GM19397 (cell line): ENCODE measurements around the gene OR8G1.
"Not testable (repeated sequence)": the region's sequence is repeated elsewhere in the genome, so short reads cannot be mapped to it uniquely, and the experiment has no call there.

ENCODE experiments used
- ATAC-seq: cut with Tn5 transposase; IDR thresholded peaks from one replicate; pipeline ENCODE4 v1.9.1; 2021; ENCODE audit warnings: mild to moderate bottlenecking, moderate library complexity; ENCODE audit not compliant: unreplicated experiment

OR8G1 gene

DNA sequence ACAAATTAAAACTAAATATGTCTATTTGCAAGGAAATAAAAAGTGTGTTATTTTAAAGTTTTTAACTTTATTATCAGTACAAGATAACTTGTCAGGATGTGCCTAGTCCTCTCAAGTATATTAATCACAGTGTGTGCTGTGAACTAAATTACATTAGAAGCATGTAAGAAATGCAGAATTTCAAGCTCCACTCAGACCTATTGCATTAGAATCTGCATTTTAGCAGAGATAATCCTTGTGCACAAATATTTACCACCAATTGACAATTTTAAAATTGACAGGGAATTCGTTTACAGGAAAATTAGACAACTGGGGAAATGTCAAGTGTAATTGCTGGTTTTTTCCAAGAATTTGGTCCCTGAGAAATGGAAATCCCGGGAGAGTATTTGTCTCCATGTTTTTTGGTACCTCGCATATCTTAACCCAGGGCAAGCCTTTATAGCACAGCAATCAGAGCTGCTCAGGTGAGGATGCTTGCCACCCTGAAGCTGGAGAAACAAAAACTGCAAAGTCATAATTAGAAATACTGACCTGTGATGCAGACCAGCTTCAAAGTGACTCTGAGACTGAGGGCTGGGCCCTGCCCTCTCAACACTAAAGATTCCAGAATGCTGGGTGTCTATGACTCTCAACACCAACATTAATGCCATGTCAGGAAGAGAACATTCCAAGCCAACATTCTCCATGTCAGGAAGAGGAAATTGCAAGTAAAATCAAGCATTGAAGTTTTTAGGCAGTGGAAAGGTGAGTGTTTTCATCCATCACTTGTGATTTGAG is at the start of gene OR8G1:
OR8G1 (plus strand) TSS at position 475 of the 777 bp plus-strand sequence. CDS start 8,581 bp downstream, outside the sequence.
- no peak for ATAC-seq

DNA sequence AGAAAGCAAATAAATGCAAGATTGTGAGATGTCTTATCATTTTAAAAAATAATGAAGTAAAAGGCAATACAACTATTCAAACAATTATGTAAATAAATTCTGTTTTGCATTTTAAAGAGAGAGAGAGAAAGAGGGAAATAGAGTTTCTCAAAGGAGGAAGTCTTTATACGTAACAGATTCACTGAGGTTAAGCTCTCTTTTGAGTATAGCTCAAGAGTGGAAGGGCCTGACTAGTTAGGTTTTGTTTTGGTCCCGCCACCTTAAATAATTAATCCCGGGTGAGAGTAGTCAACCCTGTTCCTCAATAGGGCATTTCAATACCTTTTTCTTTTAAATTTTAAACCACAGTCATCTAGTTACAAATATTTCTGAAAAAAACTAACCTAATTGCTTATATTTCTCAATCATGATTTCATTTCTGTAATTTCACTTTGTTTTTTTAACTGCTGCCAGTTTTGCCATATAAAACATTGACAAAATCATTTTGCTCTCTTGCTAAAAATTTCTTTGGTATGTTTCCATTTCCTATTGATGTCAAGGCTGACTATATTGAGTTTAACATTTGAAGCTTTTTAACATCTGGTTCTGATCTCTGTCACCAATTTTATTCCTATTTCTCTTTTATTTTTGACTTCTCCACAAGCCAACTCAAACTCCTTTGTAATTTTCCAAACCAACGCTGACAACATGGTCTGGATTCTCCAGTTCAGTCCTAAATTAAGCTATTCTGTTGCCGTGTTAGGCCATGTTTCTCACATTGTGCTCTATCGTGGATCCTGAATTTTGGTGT is 47.5 kb upstream of the OR8G1 start:
- no peak for ATAC-seq

- ATAC-seq = no peak
Observed at GRCh38 chr11:124194293-124195188, 46.4 kb upstream of the OR8G1 start.

- no peak for ATAC-seq
Observed at GRCh38 chr11:124195189-124195734, 45.6 kb upstream of the OR8G1 start.

DNA sequence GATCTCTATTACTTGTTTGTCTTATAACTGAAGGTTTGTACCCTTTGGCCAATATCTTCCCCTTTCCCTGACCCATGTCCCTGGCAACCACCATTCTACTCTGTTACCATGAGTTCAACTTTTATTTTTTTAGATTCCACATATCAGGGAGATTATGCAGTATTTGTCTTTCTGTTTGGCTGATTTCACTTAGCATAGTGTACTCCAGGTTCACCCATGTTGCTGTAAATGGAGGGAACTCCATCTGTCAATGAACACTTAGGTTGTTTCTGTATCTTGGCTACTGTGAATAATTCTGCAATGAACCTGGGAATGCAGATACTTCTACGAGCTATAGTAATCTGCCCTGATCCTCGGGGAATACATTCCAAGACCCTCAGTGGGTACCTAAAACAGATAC is 42.9 kb upstream of the OR8G1 start:
- ATAC-seq = no peak

DNA sequence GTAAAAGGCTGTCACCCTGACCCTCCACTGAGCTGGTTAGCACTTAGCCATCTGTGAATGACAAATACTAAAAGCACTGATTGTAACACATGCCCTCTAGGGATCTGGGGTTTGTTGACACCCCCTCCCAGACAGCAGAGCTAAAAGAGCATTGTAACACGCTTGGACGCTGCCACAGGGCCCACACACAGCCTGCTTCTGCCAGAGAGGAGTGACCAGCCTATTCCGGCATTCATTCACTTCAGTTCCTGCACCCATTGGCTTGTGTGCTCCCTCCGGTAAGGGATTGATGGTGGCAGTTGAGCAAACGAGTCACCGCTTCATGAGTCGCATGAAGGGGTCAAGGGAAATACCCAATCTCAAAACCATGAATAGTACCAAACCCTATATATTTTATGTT is 42.0 kb upstream of the OR8G1 start:
- ATAC-seq = no peak

DNA sequence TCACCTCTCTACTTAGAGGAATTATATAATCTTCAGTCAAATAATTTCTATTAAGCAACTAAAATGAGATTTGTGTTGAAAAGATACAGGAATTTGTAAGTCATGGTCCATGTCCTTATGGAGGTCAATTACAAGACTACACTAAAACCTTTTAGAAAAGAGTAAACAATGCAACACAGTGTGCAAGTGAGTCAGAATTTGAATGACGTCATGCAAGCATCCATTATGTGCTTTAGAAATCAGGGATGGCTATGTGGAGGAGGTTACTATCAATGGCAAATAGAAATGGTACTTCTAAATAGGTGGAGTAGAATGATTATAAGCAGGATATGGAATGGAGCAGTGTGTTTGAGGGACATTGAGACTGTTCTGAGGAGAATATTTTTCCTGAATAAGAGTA is 41.2 kb upstream of the OR8G1 start:
- ATAC-seq = no peak

DNA sequence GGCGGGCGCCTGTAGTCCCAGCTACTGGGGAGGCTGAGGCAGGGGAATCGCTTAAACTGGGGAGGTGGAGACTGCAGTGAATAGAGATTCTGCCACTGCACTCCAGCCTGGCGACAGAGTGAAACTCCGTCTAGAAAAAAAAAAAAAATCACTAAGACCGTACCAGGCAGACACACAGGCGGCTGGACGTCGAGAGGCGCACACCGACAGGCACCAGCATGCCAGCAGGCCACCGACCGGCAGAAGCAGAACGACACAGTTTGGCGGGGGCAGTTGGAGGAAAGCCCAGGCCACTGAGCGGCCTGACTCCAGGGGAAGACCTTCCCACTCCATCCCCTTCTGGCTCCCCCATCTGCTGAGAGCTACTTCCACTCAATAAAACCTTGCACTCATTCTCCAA is 40.2 kb upstream of the OR8G1 start:
- ATAC-seq = no peak

DNA sequence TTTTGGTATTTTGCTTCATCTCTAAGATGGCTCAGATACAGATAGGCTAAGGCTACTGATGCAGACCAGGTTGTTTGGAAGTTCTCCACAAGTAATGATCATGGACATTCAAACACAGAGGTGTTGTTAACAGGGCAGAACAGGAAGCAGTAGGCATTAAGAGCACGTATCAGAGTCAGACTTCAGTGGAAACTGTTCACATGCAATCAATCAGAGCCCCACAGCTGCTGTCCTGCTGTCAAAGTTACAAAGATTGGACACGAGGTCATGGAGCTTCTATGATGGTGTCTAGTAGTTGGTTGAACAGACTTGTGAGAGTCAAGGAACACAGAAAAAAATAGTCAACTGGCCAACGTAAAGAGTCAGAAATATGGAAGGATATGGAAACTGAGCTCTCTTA is 37.9 kb upstream of the OR8G1 start:
- ATAC-seq = no peak

DNA sequence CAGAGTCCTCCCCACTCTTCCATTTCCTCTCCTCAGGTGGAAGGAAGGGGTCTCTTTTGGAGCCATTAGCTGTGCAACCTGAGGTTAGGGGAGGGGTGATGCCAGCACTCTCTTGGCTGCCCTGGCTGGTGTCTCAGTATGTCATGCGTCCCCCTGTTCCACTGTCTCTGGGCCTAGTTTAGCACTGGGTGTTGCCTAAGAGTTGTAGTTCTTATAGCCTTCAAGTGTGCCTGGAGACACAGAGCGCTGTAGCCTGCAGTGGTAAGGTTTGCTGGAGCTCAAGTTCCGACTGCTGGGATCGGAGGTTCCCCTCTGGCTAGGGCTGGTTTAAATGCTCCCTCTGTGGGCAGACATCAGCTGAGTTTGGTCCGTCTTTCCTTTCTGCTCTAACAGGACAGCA is 36.9 kb upstream of the OR8G1 start:
- no peak for ATAC-seq

GRCh38 chr11:124207102-124207792 is 33.6 kb upstream of the OR8G1 start:
- ATAC-seq = no peak

GRCh38 chr11:124209824-124210357 is 31.0 kb upstream of the OR8G1 start:
- ATAC-seq = no peak

DNA sequence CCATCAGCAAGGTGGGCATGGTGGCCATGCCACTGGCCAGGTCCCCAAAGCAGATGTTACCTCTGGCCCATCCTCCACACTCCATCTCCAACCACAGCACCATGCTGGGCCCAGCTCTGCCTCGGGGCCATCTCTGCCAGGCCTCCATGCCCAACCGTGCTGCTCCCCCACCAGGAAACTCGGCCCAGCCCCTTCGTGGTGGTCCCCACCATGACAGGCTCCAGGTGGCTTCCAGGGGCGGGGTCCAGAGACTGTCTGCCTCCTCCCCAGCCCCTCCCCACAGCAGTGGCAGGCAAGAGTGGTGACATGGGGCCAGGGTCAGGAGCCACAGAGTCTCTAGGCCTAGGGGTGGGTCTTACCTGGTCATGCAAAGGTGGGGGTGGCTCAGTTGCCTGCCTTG is 30.5 kb upstream of the OR8G1 start:
- no peak for ATAC-seq

- ATAC-seq = no peak
Observed at GRCh38 chr11:124211321-124211720, 29.6 kb upstream of the OR8G1 start.

- ATAC-seq = no peak
Observed at GRCh38 chr11:124214027-124214426, 26.9 kb upstream of the OR8G1 start.

DNA sequence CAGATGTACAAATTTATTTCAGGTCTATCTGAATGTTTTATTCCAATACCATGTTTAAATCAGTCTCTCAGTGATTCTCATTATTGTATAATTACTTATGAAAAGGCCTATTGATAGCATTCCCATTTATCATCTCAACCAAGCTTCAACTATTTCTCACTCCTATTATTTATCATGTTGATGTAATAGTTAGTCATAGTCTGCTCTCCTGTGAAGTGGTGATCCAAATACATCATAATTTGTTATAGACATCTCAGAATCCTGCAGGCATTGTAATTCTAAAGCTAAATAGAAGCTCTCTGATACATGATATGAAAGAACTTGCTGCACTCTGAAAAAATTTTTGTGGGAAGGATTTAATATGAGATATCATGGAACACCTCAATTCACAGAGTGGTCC is 21.8 kb upstream of the OR8G1 start:
- no peak for ATAC-seq

- ATAC-seq = no peak
Observed at GRCh38 chr11:124222407-124222806, 18.5 kb upstream of the OR8G1 start.

DNA sequence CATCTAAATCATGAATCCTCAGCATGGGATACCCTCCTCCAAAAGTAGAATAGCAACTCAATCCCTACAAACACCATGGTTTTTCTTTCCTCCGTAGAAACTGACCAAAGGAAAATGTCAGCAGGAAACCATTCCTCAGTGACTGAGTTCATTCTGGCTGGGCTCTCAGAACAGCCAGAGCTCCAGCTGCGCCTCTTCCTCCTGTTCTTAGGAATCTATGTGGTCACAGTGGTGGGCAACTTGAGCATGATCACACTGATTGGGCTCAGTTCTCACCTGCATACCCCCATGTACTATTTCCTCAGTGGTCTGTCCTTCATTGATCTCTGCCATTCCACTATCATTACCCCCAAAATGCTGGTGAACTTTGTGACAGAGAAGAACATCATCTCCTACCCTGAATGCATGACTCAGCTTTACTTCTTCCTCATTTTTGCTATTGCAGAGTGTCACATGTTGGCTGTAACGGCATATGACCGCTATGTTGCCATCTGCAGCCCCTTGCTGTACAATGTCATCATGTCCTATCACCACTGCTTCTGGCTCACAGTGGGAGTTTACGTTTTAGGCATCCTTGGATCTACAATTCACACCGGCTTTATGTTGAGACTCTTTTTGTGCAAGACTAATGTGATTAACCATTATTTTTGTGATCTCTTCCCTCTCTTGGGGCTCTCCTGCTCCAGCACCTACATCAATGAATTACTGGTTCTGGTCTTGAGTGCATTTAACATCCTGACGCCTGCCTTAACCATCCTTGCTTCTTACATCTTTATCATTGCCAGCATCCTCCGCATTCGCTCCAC is 16.1 kb upstream of the OR8G1 start:
- ATAC-seq = not testable (repeated sequence)

DNA sequence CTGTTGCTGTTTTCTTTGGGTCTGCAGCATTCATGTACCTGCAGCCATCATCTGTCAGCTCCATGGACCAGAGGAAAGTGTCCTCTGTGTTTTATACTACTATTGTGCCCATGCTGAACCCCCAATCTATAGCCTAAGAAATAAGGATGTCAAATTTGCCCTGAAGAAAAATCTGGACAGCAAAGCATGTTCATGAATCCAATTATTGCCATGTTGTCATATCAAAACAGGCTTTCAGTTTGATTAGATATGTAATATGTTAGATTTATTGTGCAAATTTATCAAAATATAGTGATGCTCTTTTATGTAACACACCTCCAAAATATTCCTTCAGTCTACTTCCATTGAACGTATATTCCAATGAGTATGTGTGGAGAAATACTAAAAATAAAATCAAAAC is 15.4 kb upstream of the OR8G1 start:
- ATAC-seq = no peak
